ENCODE results near the gene NKAIN2.
"Not testable (repeated sequence)": the region's sequence is repeated elsewhere in the genome, so short reads cannot be mapped to it uniquely, and the experiment has no call there.

Gene NKAIN2

GRCh38 chr6:124330197-124330596 lies 526.5 kb downstream of the NKAIN2 start:
- DNase-seq (ENCODE audit: low spot score) = no peak

- no peak for DNase-seq (ENCODE audit: low spot score)
These were observed 530.7 kb downstream of the NKAIN2 start for GRCh38 chr6:124334359-124334758.

GRCh38 chr6:124339610-124340334 lies 536.1 kb downstream of the NKAIN2 start:
- no peak for DNase-seq (ENCODE audit: low spot score)

GRCh38 chr6:124348339-124348738 lies 544.7 kb downstream of the NKAIN2 start:
- not testable (repeated sequence) for DNase-seq (ENCODE audit: low spot score)

GRCh38 chr6:124355146-124355545 lies 551.5 kb downstream of the NKAIN2 start:
- no peak for DNase-seq (ENCODE audit: low spot score)

GRCh38 chr6:124356276-124356810 lies 552.7 kb downstream of the NKAIN2 start:
- no peak for DNase-seq (ENCODE audit: low spot score)

GRCh38 chr6:124356811-124357210 lies 553.1 kb downstream of the NKAIN2 start:
- DNase-seq (ENCODE audit: low spot score) = no peak

GRCh38 chr6:124368131-124368530 lies 564.5 kb downstream of the NKAIN2 start:
- DNase-seq (ENCODE audit: low spot score) = no peak

GRCh38 chr6:124371974-124372475 lies 568.4 kb downstream of the NKAIN2 start:
- DNase-seq (ENCODE audit: low spot score) = no peak

- no peak for DNase-seq (ENCODE audit: low spot score)
These were observed 569.7 kb downstream of the NKAIN2 start for GRCh38 chr6:124373386-124373785.

GRCh38 chr6:124389127-124389526 lies 585.5 kb downstream of the NKAIN2 start:
- no peak for DNase-seq (ENCODE audit: low spot score)

GRCh38 chr6:124393536-124393935 lies 589.9 kb downstream of the NKAIN2 start:
- no peak for DNase-seq (ENCODE audit: low spot score)

GRCh38 chr6:124396361-124396760 lies 592.7 kb downstream of the NKAIN2 start:
- DNase-seq (ENCODE audit: low spot score) = no peak

- DNase-seq (ENCODE audit: low spot score) = no peak
These were observed 596.8 kb downstream of the NKAIN2 start for GRCh38 chr6:124400261-124400999.

- DNase-seq (ENCODE audit: low spot score) = not testable (repeated sequence)
These were observed 606.8 kb downstream of the NKAIN2 start for GRCh38 chr6:124410425-124410824.

- not testable (repeated sequence) for DNase-seq (ENCODE audit: low spot score)
These were observed 609.0 kb downstream of the NKAIN2 start for GRCh38 chr6:124412657-124413056.

GRCh38 chr6:124420116-124420840 lies 616.6 kb downstream of the NKAIN2 start:
- no peak for DNase-seq (ENCODE audit: low spot score)

GRCh38 chr6:124423621-124424020 lies 620.0 kb downstream of the NKAIN2 start:
- no peak for DNase-seq (ENCODE audit: low spot score)

GRCh38 chr6:124430740-124431318 lies 627.2 kb downstream of the NKAIN2 start:
- DNase-seq (ENCODE audit: low spot score) = no peak

GRCh38 chr6:124432620-124433019 lies 629.0 kb downstream of the NKAIN2 start:
- DNase-seq (ENCODE audit: low spot score) = no peak

- no peak for DNase-seq (ENCODE audit: low spot score)
These were observed 629.9 kb downstream of the NKAIN2 start for GRCh38 chr6:124433387-124434160.
